Lung (tissue), 12 donors: ENCODE data around the gene HNRNPL. TPM values are rescaled to one million over a fixed set of nuclear protein-coding genes. Genes with fewer than 3 reads are reported as not detected.
"Not testable (repeated sequence)": the region's sequence is repeated elsewhere in the genome, so short reads cannot be mapped to it uniquely, and the experiment has no call there.

ENCODE experiments used
- ATAC-seq: fragments of 200-7000 bp; cut with Tn5 transposase; one replicate; pipeline ENCODE4 v1.9.1; 2020; ENCODE audit warnings: moderate number of reproducible peaks; ENCODE audit not compliant: insufficient read depth, low FRiP score
- DNase-seq, 3 donors: peaks; one replicate each; pipeline ENCODE4 v3.0.0-alpha.2; 2013 to 2017
- H3K27ac ChIP-seq, 2 donors: one replicate each; pipeline ENCODE4 v1.5.1; 2013; ENCODE audit warnings: mild to moderate bottlenecking in 2 of 2, moderate library complexity in 2 of 2, control low read depth in 1 of 2, inconsistent platforms in 1 of 2, low read depth in 1 of 2, low read length in 1 of 2
- H3K27me3 ChIP-seq, 3 donors: one replicate each; pipeline ENCODE4 v1.5.1; 2013; ENCODE audit warnings: low read length in 2 of 3; ENCODE audit not compliant: control insufficient read depth in 3 of 3, insufficient read depth in 3 of 3
- H3K36me3 ChIP-seq, 4 donors: one replicate each; pipeline ENCODE4 v1.5.1; 2013; ENCODE audit warnings: low read length in 4 of 4, mild to moderate bottlenecking in 1 of 4, moderate library complexity in 1 of 4; ENCODE audit not compliant: control insufficient read depth in 4 of 4, insufficient read depth in 4 of 4
- H3K4me1 ChIP-seq, 5 donors: one replicate each; pipeline ENCODE4 v1.5.1; 2013; ENCODE audit warnings: low read length in 5 of 5, mild to moderate bottlenecking in 2 of 5, moderate library complexity in 1 of 5; ENCODE audit not compliant: control insufficient read depth in 5 of 5, insufficient read depth in 5 of 5
- H3K4me3 ChIP-seq: one replicate; pipeline ENCODE4 v1.5.1; 2013; ENCODE audit warnings: mild to moderate bottlenecking, control low read depth, moderate library complexity
- H3K9ac ChIP-seq, 2 donors: one replicate each; pipeline ENCODE4 v1.5.1; 2013; ENCODE audit warnings: low read length in 2 of 2, control low read depth in 1 of 2; ENCODE audit not compliant: insufficient read depth in 1 of 2
- H3K9me3 ChIP-seq, 4 donors: one replicate each; pipeline ENCODE4 v1.5.1; 2013; ENCODE audit warnings: low read length in 3 of 4, mild to moderate bottlenecking in 1 of 4, moderate library complexity in 1 of 4; ENCODE audit not compliant: control insufficient read depth in 4 of 4, insufficient read depth in 3 of 4
- WGBS, 2 donors: extraction: QIAGEN DNeasy Blood & Tissue Kit; methylation state at CpG; one replicate each; pipeline ENCODE4 v1.1.7; 2013; 5-methylcytosine and 5-hydroxymethylcytosine counted together
- polyA plus RNA-seq, 2 donors: library from polyadenylated mRNA; stranded (reverse); fragments of 200-250 nt; gene quantifications; one replicate each; pipeline ENCODE4 v1.2.1, GENCODE V29; 2013
- total RNA-seq, 2 donors: library from RNA; depleted of rRNA in 1 of 2; stranded (reverse); fragments of >200 nt in 1 of 2; gene quantifications; one replicate each; pipeline ENCODE4 v1.2.1, GENCODE V29; 2014 to 2021
- TF ChIP-seq, protein P1 (sequence below): IDR thresholded peaks from 2 replicates; pipeline ENCODE4 v1.5.1; 2012; ENCODE audit warnings: mild to moderate bottlenecking; ENCODE audit errors: control extremely low read depth, extremely low read depth
- donor health status: control.
- donor health status: control.
- donor health status: Bipolar disorder and iron deficiency.
- donor health status: healthy.
- donor health status: DM: yes; HTN: yes; CAD: no.

Gene HNRNPL
- total and polyA plus RNA-seq, 4 donors = 169 to 298 (median 209) TPM

DNA sequence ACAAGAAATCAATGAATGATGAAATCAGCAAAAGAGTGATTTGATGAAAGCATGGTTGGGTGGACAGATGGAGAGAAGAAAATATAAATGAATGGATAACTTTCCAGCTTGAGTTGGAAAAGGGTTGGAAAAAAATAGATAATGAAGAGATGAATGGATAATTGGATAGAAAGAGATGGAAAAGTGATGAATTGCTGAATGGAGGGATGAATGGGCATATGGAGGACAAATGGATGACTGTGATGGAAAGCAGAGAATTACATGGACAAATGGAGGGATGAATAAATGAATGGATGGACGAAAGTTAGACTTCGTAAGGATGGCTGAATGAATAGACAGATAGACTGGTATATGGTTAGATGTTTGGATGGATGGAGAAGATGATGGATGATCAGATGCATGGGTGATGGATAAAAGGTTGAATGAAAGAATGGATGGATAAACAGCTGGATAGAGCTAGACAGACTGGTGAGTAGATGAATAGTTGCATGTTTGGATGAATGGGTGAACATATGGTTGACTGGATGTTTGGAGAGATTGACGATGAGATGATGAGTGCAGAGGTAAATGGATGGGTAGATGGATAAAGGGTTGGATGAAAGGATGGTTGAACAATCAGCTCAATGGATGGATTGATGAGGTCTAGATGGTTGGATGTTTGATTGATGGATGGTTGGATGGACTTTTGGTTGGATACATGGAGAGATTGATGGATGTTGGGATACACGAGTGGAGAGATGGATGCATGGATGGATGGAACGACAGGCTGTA, 49.0 kb downstream of the HNRNPL start:
- Histone ChIP-seq H3K27me3 (no peaks in the 10 kb centered on the region), H3K9me3 (no peaks in the 10 kb centered on the region), H3K27ac (no peak overlapping the region), H3K4me3 (no peak overlapping the region), H3K36me3 (peaks cover 0 to 5% (median 0%) of the 10 kb centered on the region in 4 donors), H3K9ac (no peak overlapping the region), H3K4me1 (peaks cover 0 to 2% (median 0%) of the 10 kb centered on the region in 5 donors)
- TF ChIP-seq, protein P1, sequence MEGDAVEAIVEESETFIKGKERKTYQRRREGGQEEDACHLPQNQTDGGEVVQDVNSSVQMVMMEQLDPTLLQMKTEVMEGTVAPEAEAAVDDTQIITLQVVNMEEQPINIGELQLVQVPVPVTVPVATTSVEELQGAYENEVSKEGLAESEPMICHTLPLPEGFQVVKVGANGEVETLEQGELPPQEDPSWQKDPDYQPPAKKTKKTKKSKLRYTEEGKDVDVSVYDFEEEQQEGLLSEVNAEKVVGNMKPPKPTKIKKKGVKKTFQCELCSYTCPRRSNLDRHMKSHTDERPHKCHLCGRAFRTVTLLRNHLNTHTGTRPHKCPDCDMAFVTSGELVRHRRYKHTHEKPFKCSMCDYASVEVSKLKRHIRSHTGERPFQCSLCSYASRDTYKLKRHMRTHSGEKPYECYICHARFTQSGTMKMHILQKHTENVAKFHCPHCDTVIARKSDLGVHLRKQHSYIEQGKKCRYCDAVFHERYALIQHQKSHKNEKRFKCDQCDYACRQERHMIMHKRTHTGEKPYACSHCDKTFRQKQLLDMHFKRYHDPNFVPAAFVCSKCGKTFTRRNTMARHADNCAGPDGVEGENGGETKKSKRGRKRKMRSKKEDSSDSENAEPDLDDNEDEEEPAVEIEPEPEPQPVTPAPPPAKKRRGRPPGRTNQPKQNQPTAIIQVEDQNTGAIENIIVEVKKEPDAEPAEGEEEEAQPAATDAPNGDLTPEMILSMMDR = no peak
- 96 to 97% methylated on average over 5 of the region's 5 CpGs for WGBS, 2 donors
- DNase-seq (no peak), ATAC-seq (no peak)

DNA sequence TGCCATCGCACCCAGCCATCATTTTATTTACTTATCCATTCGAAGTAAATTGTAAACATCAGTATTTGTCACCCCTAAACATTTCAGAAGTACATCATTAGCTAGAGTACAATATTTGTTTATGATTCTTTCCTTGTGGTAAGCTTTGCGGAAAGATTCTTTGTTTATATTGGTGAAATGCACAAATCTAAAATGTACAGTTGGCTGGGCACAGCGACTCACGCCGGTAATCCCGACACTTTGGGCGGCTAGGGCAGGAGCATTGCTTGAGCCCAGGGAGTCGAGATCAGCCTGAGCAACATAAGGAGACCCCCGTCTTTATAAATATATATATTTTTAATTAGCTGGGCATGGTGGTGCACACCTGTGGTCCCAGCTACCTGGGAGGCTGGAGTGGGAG, 50.7 kb downstream of the HNRNPL start:
- ATAC-seq = no peak
- Histone ChIP-seq H3K27ac (no peak overlapping the region), H3K4me3 (no peak overlapping the region), H3K27me3 (no peaks in the 10 kb centered on the region), H3K9ac (no peak overlapping the region), H3K4me1 (no peaks in the 10 kb centered on the region), H3K36me3 (peaks cover 0 to 5% (median 0%) of the 10 kb centered on the region in 4 donors), H3K9me3 (no peaks in the 10 kb centered on the region)
- 86 to 94% methylated on average over 10 of the region's 10 CpGs for WGBS, 2 donors
- TF ChIP-seq, protein P1 = no peak
- DNase-seq = no peak

DNA sequence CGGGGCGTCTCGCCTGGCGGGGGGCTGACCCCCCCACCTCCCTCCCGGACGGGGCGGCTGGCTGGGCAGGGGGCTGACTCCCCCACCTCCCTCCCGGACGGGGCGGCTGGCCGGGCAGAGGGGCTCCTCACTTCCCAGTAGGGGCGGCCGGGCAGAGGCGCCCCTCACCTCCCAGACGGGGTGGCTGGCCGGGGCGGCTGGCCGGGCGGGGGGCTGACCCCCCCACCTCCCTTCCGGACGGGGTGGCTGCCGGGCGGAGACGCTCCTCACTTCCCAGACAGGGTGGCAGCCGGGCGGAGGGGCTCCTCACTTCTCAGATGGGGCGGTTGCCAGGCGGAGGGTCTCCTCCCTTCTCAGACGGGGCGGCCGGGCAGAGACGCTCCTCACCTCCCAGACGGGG, 52.0 kb downstream of the HNRNPL start:
- not testable (repeated sequence) for H3K27ac ChIP-seq, H3K9ac ChIP-seq, DNase-seq, H3K9me3 ChIP-seq, H3K27me3 ChIP-seq, ATAC-seq, H3K36me3 ChIP-seq, H3K4me3 ChIP-seq, H3K4me1 ChIP-seq
- WGBS, 2 donors = 92 to 96% methylated on average over 20 to 28 of the region's 33 CpGs

DNA sequence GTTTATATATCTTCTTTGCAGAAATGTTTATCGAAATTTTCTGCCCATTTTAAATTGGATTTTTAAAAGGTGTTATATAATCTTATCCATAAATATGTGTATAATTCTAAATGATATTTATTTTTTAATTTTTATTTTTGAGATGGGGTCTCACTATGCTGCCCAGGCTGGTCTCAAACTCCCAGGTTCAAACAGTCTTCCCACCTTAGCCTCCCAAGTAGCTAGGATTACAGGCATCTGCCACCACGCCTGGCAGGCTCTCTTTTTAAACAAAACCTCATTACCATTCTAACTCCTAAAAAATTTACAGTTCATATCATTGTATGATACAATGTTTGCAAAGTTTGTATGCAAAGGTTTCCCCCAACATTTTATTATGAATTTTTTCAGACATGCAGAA, 53.6 kb downstream of the HNRNPL start:
- Histone ChIP-seq H3K9me3 (no peaks in the 10 kb centered on the region), H3K27ac (no peak overlapping the region), H3K4me1 (peaks cover 0 to 4% (median 0%) of the 10 kb centered on the region in 5 donors), H3K4me3 (no peak overlapping the region), H3K9ac (no peak overlapping the region), H3K36me3 (peaks cover 0 to 4% (median 0%) of the 10 kb centered on the region in 4 donors), H3K27me3 (no peaks in the 10 kb centered on the region)
- no peak for DNase-seq
- ATAC-seq = no peak
- 70 to 93% methylated on average over 2 of the region's 2 CpGs for WGBS, 2 donors
- TF ChIP-seq, protein P1 = no peak
